GM23338 (cell line): ENCODE results near the gene FOXL1. TPM values are rescaled to one million over a fixed set of nuclear protein-coding genes. Genes with fewer than 3 reads are reported as not detected.

ENCODE experiments used
- ATAC-seq: fragments of 200-7000 bp; cut with Tn5 transposase; 3 replicates; pipeline ENCODE4 v1.9.1; 2020
- DNase-seq: peaks from one replicate; pipeline ENCODE4 v3.0.0-alpha.2; 2015; ENCODE audit warnings: low spot score
- H2AFZ ChIP-seq: fragments of 200-600 bp; sonication (generic); 2 replicates; pipeline ENCODE4 v1.8.0; 2016; ENCODE audit warnings: antibody characterized with exemption, mild to moderate bottlenecking, moderate library complexity
- H3F3A ChIP-seq: fragments of 200-600 bp; sonication (generic); replicated peaks from 2 replicates; pipeline ENCODE4 v1.8.0; 2017; ENCODE audit warnings: antibody characterized with exemption, mixed run types, low read depth
- H3K27ac ChIP-seq: fragments of 200-600 bp; sonication (generic); 2 replicates; pipeline ENCODE4 v1.6.1; 2016; ENCODE audit warnings: low read depth
- H3K27me3 ChIP-seq: fragments of 200-600 bp; sonication (generic); 2 replicates; pipeline ENCODE4 v1.8.0; 2016; ENCODE audit warnings: mild to moderate bottlenecking, mixed run types, moderate library complexity; ENCODE audit not compliant: insufficient read depth
- H3K36me3 ChIP-seq: fragments of 200-600 bp; sonication (generic); 2 replicates; pipeline ENCODE4 v1.8.0; 2016; ENCODE audit warnings: mild to moderate bottlenecking; ENCODE audit not compliant: insufficient read depth
- H3K4me1 ChIP-seq: fragments of 200-600 bp; sonication (generic); 2 replicates; pipeline ENCODE4 v1.8.0; 2016; ENCODE audit warnings: mild to moderate bottlenecking, moderate library complexity; ENCODE audit not compliant: insufficient read depth
- H3K4me2 ChIP-seq: fragments of 200-600 bp; sonication (generic); 2 replicates; pipeline ENCODE4 v1.7.1; 2017; ENCODE audit warnings: mixed run types
- H3K4me3 ChIP-seq: fragments of 200-600 bp; sonication (generic); 2 replicates; pipeline ENCODE4 v1.6.1; 2016; ENCODE audit warnings: mixed run types
- H3K79me2 ChIP-seq: fragments of 200-600 bp; sonication (generic); replicated peaks from 2 replicates; pipeline ENCODE4 v1.8.0; 2017; ENCODE audit warnings: mild to moderate bottlenecking; ENCODE audit not compliant: insufficient read depth
- H3K9me2 ChIP-seq: fragments of 200-600 bp; sonication (generic); 2 replicates; pipeline ENCODE4 v1.8.0; 2017; ENCODE audit not compliant: insufficient read depth
- H4K20me1 ChIP-seq: fragments of 200-600 bp; sonication (generic); replicated peaks from 2 replicates; pipeline ENCODE4 v1.8.0; 2017; ENCODE audit warnings: mild to moderate bottlenecking; ENCODE audit not compliant: insufficient read depth
- H3K27ac Mint-ChIP-seq: 2 replicates; pipeline ENCODE4 v1.8.0; 2020; ENCODE audit warnings: inconsistent platforms, mild to moderate bottlenecking, moderate library complexity, mixed read lengths
- H3K27me3 Mint-ChIP-seq: 3 replicates; pipeline ENCODE4 v1.8.0; 2022; ENCODE audit warnings: low read depth, mild to moderate bottlenecking, moderate library complexity, mixed read lengths, inconsistent platforms; ENCODE audit not compliant: insufficient read depth, poor library complexity
- H3K36me3 Mint-ChIP-seq: 3 replicates; pipeline ENCODE4 v1.8.0; 2021; ENCODE audit warnings: low read depth, mild to moderate bottlenecking, inconsistent platforms, moderate library complexity, mixed read lengths
- H3K4me1 Mint-ChIP-seq: 3 replicates; pipeline ENCODE4 v1.8.0; 2020; ENCODE audit warnings: mild to moderate bottlenecking, inconsistent platforms, mixed read lengths
- H3K4me3 Mint-ChIP-seq: 3 replicates; pipeline ENCODE4 v1.8.0; 2021; ENCODE audit warnings: moderate library complexity, mild to moderate bottlenecking, inconsistent platforms, mixed read lengths
- H3K9me3 Mint-ChIP-seq: 3 replicates; pipeline ENCODE4 v1.8.0; 2020; ENCODE audit warnings: moderate library complexity, mild to moderate bottlenecking, inconsistent platforms, mixed read lengths
- CREB1 ChIP-seq: fragments of 250-450 bp; sonication (Bioruptor Pico); IDR thresholded peaks from 2 replicates; pipeline ENCODE4 v1.5.0; 2020; ENCODE audit warnings: low read depth, mild to moderate bottlenecking, moderate library complexity
- CTCF ChIP-seq, 2 experiments: fragments of 200-600 bp in 1 of 2; sonication (generic) in 1 of 2; conservative IDR thresholded peaks; 2 replicates each; pipeline versions ENCODE4 v1.5.1 to v1.6.1; 2016 to 2017; ENCODE audit warnings: antibody characterized with exemption in 2 of 2, low read depth in 2 of 2, mild to moderate bottlenecking in 2 of 2, moderate library complexity in 1 of 2
- ETS1 ChIP-seq: IDR thresholded peaks from 2 replicates; pipeline ENCODE4 v1.6.1; 2016; ENCODE audit warnings: antibody characterized with exemption
- EZH2 ChIP-seq: fragments of 200-600 bp; sonication (generic); IDR thresholded peaks from one replicate; pipeline ENCODE4 v1.8.0; 2017; ENCODE audit warnings: antibody characterized with exemption, mild to moderate bottlenecking, low read depth; ENCODE audit not compliant: unreplicated experiment
- EZH2phosphoT487 ChIP-seq: fragments of 200-600 bp; sonication (generic); IDR thresholded peaks from one replicate; pipeline ENCODE4 v1.8.1; 2018; ENCODE audit warnings: antibody characterized with exemption; ENCODE audit not compliant: unreplicated experiment
- JUNB ChIP-seq: IDR thresholded peaks from one replicate; pipeline ENCODE4 v1.6.1; 2016; ENCODE audit warnings: antibody characterized with exemption; ENCODE audit not compliant: unreplicated experiment
- NANOG ChIP-seq: IDR thresholded peaks from 2 replicates; pipeline ENCODE4 v1.6.1; 2016; ENCODE audit warnings: antibody characterized with exemption, borderline replicate concordance
- POLR2AphosphoS5 ChIP-seq: IDR thresholded peaks from 2 replicates; pipeline ENCODE4 v1.6.1; 2016; ENCODE audit warnings: antibody characterized with exemption, low read depth
- REST ChIP-seq: IDR thresholded peaks from one replicate; pipeline ENCODE4 v1.6.1; 2018; ENCODE audit warnings: antibody characterized with exemption; ENCODE audit not compliant: unreplicated experiment
- STAT1 ChIP-seq: IDR thresholded peaks from one replicate; pipeline ENCODE4 v1.6.1; 2016; ENCODE audit warnings: antibody characterized with exemption; ENCODE audit not compliant: unreplicated experiment
- ZNF114 ChIP-seq: fragments of 250-450 bp; sonication (Bioruptor Pico); IDR thresholded peaks from 2 replicates; pipeline ENCODE4 v1.5.0; 2020; ENCODE audit warnings: mild to moderate bottlenecking, moderate library complexity
- ZNF331 ChIP-seq: fragments of 250-450 bp; sonication (Bioruptor Pico); IDR thresholded peaks from 2 replicates; pipeline ENCODE4 v1.5.0; 2020; ENCODE audit warnings: low read depth, mild to moderate bottlenecking, moderate library complexity
- ZNF462 ChIP-seq: fragments of 250-450 bp; sonication (Bioruptor Pico); IDR thresholded peaks from 2 replicates; pipeline ENCODE4 v1.5.0; 2020; ENCODE audit warnings: mild to moderate bottlenecking, moderate library complexity
- polyA plus RNA-seq: library from polyadenylated mRNA; unstranded; fragments of >200 nt; fragmentation: Nextera tagmentation; extraction: Ambion mirVana; gene quantifications from 2 replicates; pipeline ENCODE4 v1.2.1, GENCODE V29; 2016
- total RNA-seq: library from RNA; depleted of rRNA; stranded (reverse); fragments of >200 nt; shearing (Covaris generic); gene quantifications from 2 replicates; pipeline ENCODE4 v1.2.3, GENCODE V29; 2014

Gene FOXL1
- total and polyA plus RNA-seq, 2 experiments from 2014 or later = 0.31 TPM; not detected in 1

GRCh38 chr16:86610779-86611524, 32.6 kb downstream of the FOXL1 start:
- H3F3A ChIP-seq = no peaks in the 10 kb centered on the region
- Mint-ChIP-seq H3K9me3 (peaks cover 1% of the 10 kb centered on the region; the same call in 1 of the 3 replicates), H3K27ac (no peak overlapping the region), H3K27me3 (peaks cover 6% of the 10 kb centered on the region), H3K4me1 (peaks cover 18% of the 10 kb centered on the region), H3K36me3 (no peaks in the 10 kb centered on the region), H3K4me3 (no peak overlapping the region)
- no peak overlapping the region for H3K4me2 ChIP-seq
- no peaks in the 10 kb centered on the region for H4K20me1 ChIP-seq
- no peak overlapping the region for H3K27ac ChIP-seq
- no peak overlapping the region for H2AFZ ChIP-seq
- H3K9me2 ChIP-seq = no peaks in the 10 kb centered on the region
- H3K79me2 ChIP-seq = no peaks in the 10 kb centered on the region
- ATAC-seq (no peak), DNase-seq (no peak)
- TF ChIP-seq ZNF114 (CRISPR knock-in tag) (no peak), EZH2 (no peak), CTCF (conservative IDR thresholded peaks at IDR 0.05; ENCODE audit: low read depth in 2 of 2) (no peak), ZNF331 (CRISPR knock-in tag) (no peak), STAT1 (no peak), JUNB (no peak), CREB1 (CRISPR knock-in tag) (no peak), EZH2phosphoT487 (no peak), NANOG (no peak), ETS1 (no peak), REST (no peak), POLR2AphosphoS5 (no peak), ZNF462 (CRISPR knock-in tag) (no peak)
- no peak overlapping the region for H3K4me3 ChIP-seq
- H3K27me3 ChIP-seq = no peaks in the 10 kb centered on the region
- no peaks in the 10 kb centered on the region for H3K36me3 ChIP-seq
- H3K4me1 ChIP-seq = 0 out of 2 replicates have a peak, but pooled peaks cover 6% of the 10 kb centered on the region
